CD4-positive, alpha-beta T cell treated with Interleukin-17A for 4 hours (primary cell): ENCODE measurements around the gene ALX3.
A peak's percentile ranks its signal among the peaks of the same experiment; 100 is the strongest.

Experiments used
- DNase-seq: peaks from one replicate; pipeline ENCODE4 v3.0.0-alpha.2; 2020; ENCODE audit warnings: mixed read lengths

Gene ALX3

DNA sequence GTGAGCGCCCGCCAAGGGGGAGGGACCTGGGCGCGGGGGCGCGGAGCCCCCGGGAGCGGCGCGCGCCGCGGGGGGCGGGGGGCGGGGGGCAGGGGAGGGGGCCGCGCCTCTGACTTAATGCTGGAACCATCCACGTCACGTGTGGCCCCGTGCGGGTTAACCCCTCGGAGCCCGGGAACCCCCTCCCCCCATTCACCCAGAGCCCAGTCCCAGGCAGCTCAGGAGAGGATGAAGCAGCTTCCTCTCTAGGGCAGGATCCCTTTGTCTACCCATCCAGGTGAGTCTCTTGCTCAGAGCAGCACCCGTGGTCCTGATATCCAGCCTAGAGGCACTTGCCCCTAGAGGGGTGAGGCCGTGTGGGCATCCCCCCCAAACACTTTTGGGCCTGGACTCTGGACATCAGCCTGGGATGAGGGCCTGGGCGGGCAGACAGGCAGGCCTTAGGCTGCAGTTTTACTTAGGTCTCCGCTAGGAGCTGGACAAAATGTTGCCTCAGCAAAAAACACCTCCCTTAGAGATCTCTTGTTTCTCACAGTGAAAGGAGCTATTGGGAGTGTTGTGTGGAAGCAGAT is at the start of gene ALX3:
Gene ALX3, minus strand, starts transcription at position 2 of the 572 bp plus-strand sequence. CDS start 60 bp downstream, outside the sequence.
- no peak for DNase-seq

DNA sequence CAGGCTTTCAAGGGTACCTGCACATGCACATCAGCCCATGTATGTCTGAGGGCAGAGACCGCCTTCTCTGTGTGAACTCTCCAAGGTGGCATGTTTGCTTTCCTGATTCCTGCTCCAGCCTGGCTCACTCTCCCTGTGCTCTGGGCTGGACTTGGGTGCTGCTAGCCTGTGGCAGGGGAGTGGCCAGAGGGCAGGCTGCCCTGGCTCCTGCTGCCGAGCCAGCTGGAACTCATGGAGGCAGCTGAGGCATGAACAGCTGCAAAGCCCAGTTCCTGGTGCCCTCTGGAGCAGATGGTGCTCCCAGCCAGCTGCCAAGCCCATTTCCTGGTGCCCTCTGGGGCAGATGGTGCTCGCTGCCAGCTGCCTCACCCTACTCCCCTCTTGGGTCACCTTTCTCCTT is 49.4 kb upstream of the ALX3 start:
- DNase-seq: no peak

DNA sequence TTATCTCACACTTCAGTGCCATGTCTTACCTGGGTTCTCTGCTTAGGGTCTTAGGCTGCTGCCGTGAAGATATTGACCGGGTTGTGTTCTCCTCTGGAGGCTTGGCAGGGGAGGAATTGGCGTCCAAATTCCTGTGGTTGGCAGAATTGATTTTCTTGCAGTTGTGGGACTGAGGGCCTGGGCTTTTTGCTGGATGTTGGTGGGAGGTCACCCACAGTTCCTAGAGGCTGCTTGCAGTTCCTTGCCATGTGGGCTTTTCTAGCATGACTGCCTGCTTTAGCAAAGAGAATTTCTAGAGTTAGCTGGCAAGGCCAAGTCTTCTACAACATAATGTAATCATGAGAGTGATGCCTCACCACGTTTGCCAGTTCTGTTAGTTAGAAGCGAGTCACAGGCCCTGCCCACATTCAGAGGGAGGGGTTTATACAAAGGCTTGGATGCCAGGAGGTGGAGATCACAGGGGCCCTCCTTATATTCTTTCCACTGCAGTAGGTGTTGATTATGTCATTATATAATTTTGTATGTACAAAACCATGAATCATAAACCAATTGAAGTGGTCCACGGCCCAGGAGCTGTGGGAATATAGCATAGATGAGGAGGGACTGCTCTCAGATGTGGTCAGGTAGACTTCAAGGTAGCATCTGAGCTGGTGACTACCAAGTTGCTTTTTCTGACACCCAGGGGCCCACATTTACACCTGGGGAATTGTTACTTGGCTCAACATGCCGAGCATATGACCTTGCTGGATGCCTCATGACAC is 48.3 kb upstream of the ALX3 start:
- no peak for DNase-seq

- no peak for DNase-seq
These were observed 44.3 kb upstream of the ALX3 start for GRCh38 chr1:110114784-110115183.

GRCh38 chr1:110114173-110114572 is 43.7 kb upstream of the ALX3 start:
- no peak for DNase-seq

- no peak for DNase-seq
These were observed 43.1 kb upstream of the ALX3 start for GRCh38 chr1:110113551-110113950.

DNA sequence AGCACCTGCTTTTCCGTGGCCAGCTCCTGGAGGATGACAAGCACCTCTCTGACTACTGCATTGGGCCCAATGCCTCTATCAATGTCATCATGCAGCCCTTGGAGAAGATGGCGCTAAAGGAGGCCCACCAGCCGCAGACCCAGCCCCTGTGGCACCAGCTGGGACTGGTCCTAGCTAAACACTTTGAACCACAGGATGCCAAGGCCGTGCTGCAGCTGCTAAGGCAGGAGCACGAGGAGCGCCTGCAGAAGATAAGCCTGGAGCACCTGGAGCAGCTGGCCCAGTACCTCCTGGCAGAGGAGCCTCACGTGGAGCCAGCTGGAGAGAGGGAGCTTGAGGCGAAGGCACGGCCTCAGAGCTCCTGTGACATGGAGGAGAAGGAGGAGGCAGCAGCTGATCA is 42.2 kb upstream of the ALX3 start:
- DNase-seq: no peak

DNA sequence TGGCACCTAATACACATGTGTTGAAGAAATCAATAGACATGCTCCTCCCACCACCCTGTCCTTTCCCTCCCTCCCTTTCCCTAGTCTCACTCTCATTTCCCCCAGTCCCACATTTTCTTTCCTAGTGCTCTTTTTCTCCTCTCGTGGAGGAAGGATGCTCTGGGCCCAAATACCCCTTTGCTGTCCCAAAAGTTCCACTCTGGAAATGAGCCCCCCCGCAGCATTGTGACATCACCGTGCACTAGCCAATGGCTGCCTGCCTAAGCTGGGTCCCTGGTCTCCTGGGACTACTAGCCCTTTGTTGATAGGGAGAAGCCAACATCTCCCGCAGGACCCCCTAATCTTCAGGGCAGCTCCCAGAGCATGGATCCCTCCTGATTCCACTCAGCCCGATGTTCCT is 41.7 kb upstream of the ALX3 start, which contains the start of gene UBL4B:
Gene UBL4B, plus strand, starts transcription at position 301 of the 400 bp plus-strand sequence. Its CDS starts 92 bp downstream, at position 393.
- no peak for DNase-seq

DNA sequence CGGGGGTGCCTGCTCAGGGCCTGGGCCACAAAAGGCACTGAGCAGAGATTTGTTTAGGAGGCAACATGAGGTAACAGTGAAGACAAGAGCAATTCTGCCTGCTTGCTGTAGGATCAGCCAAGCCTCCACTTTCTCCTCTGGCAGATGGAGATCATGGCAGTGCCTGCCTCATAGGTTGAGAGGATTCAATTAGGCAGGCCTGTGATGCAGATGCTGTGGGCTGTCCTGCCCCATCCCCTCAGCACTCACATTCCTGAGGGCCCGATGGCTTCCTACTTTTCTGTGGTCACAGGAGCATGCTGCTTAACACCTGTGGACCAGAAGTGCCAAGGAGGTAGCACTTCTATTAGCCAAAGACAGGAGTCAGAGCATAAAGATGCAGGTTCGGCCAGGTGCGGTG is 40.6 kb upstream of the ALX3 start:
- DNase-seq: no peak

DNA sequence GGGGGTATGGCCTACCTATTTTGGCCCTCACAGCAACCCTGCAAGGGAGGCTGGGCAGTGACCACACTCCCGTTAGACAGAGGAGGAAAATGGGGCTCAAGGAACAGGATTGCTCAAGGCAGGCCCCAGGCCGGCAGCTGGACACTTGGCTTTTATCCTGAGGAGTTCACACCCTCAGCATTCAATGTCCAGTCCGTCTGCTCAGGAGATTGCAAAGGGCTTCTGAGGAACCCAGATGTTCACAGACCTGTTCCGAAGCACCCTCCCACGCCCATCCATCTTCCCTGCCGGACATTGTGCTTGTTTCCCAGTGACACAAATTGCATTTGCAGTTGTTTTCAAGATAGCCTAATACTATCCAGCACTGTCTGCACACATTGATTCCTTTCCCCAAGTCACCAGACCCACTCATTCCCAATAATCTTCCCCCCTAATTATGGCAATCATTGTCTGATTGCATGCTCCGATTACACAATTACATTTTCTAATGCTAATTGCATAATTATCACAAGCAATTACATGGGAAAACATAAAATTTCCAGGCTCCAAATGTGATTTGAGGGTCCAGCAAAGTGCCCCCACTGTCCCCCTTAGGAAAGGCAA is 37.5 kb upstream of the ALX3 start:
- no peak for DNase-seq

DNA sequence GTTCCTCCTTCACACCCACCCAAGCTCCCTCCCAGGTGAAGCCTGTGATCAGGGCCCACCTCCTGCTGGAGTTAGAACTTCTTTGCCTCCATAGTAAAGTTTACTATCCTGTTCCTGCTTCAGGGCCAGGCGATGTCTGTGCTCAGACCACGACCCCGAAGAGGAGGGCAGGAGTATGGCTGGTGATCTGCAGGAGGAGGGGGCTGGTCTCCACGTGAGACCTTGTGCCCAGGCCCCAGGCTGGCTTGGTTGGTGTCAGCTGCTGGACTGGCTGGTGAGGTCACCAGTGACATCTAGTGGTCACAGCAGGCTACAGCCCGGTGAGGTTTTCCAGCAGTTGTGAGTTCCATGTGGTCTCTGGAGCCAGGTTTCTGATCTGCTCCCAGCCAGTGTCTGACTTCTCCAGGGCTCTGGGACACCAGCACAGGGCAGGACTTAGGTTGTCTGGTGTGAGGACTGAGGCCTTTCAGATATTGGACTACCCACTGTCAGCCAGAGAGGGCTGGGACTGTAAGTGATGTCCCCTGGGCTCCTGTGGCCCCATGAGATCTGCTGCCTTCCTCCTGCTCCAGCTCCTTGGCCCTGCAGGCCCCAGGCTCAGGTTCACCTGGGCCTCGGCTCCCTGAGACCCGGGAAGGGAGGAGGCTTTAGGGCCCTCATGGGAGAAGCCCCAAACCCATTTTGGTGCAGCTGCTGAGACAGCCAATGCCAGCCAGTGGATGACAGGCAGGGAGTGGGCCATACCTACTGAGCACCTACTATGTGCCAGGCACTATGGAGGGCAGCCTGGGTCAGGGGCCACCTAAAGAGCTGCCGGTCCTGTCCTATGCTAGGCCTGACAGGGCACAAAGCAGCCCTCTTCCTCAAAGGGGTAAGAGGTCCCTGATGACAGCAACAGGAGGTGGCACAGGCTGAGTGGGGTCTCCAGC is 35.8 kb upstream of the ALX3 start:
- peak; percentile 61 for DNase-seq

DNA sequence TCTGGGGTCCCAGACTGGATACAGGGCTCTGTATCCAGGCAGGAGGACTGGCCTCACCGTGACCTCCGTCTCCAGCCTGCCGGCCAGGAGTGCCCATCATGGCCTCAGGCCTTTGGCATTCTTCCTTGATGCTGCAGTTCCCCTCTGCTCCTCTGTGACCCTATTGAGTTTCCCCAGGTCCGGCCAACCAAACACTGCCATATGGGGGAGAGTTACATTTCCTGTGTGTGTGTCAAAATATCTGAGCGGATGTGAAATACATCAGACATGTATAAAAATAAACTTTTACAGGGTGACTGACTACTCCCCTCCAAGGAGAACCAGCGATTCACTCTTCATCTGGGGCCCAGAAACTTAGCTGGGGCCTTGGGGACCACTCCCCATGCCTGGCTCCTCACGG is 31.6 kb upstream of the ALX3 start:
- no peak for DNase-seq

GRCh38 chr1:110100335-110100734 is 29.9 kb upstream of the ALX3 start:
- DNase-seq: no peak

DNA sequence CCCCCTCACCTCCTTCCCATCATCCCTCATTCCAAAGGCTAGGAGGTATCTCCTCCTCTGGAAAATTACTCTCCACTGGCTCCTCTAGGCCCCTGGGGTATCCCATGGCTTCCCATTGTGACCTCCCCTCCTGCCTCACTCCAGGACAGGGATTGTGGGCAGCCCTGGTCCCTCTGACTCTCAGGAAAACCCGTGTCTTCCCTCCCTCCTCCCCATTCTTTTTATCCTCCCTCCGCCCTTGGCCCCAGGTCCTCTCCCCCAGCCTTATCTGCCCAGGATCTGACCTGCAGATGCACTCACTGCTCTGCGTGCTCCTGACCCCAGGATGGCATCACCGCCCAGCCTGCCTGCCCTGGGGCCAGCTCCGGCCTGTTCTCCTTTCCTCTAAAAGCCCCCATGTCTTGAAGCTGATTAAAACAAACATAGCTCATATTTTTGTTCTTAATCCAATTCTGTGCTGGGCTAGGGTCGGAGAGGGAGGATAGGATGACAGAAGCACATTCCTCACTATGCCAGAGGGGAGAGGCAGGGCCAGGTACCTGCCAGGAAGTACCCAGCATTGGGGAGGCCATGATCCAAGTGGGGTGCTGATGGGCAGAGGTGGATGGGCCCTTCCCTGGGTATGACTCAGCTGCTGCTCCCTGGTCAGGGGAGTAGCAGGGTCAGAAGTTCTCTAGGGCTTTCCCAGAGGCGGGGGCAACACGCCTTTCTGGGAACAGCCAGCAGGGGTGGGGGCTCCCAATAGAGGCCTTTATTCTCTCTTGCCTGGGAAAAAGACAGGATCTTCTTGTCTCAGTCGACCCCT is 28.0 kb upstream of the ALX3 start:
- no peak for DNase-seq

GRCh38 chr1:110097507-110098221 is 27.2 kb upstream of the ALX3 start:
- DNase-seq: no peak

- no peak for DNase-seq
These were observed 24.6 kb upstream of the ALX3 start for GRCh38 chr1:110094931-110095654.

DNA sequence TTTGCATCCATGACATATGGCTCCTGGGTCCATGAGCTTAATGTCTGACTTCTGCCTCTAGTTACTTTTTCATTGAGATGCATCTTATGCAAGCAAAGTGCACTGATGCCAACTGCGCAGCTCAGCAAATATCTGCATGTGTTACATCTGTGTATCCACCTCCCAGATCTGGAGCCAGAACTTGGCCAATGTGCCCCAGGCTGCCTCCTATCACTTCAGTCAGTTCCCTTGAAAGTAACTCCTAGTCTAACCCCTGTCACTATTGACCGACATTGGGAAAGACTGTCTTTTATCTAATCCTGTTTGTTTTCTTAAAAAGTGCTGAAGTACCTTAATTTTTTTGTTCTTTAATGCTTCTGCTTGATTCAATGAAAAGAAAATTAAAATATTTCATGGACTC is 22.5 kb upstream of the ALX3 start:
- no peak for DNase-seq

DNA sequence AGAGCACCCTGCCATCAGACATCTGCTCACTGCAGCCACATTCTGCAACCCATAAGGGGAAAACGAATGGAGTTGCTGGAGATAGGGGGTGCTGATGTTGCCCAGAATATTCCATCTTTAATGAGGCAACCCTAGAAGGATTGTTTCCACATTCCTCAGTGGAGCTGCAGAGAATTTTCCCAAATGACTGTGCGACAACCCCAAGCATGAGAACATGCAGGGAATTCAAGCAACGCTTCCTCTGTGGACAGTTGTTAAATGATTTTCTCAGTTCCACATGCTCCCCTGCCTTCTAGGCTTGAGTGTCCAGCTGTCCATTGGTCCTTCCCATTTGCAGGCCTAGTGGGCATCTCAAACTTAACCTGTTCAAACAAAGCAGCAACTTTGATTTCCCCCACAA is 21.3 kb upstream of the ALX3 start:
- no peak for DNase-seq

DNA sequence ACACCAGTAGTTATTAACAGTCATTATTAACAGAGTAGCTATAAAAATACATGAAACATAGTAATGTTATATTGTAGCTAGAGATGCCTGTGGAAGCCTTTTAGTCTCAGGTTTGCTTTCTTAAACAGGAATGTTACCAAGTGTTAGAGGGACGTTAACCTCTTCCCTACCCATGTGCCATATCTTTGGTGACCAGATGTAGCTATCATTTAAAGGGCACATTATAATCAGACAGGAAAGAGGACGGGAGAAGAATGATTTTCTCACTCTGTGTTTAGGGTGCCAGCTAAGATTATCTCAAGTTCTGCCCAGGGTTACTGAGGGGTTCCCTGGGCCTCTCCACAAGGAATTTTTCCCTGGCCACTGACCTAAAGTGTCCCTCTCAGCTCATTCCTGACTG is 20.9 kb upstream of the ALX3 start:
- DNase-seq: no peak

DNA sequence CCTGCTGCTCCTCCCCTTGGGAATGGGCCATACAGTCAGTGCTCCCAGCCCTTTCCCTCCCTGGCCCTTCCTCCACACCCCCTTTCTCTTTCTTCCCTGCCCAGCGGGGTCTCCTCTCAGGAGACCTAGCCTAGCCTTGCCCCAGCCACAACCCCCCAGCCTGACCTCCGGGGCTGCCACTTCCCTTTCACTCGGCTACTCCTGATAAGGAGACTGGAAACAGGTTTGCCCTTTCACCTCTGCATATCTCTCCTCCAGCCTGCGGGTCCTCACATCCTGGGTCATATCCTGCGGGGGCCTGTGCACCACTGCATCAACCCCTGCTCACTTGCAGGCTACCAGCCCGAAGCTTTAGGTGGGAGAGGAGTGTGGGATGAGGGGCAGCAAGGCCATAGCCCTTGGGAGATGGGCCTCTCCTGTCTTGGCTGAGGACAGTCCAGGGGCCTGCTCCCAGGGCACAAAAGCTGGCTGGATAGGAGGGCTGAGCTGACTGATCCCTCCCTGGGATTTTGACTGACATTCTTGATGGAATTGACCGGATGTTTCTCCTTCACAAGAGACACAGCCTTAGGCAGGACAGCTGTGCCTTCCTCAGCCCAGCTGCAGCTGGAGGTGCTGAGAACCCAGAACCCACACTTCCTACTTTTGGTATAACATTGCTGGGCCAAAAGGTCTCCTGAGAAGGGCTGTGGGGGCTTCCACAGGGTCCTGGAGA is 19.2 kb upstream of the ALX3 start:
- no peak for DNase-seq
